Suprapubic skin (tissue), 3 donors: Measurements from ENCODE around the gene LRRC18.

Source experiments
- POLR2A ChIP-seq, 2 donors: fragments of 450-650 bp; IDR thresholded peaks; one replicate each; pipeline ENCODE4 v1.6.1; 2017; ENCODE audit warnings: antibody characterized with exemption in 2 of 2, mild to moderate bottlenecking in 2 of 2, moderate library complexity in 2 of 2
- TF ChIP-seq, protein P1 (sequence below), 2 donors: fragments of 200-600 bp in 1 of 2; fragments of 450-650 bp in 1 of 2; sonication (generic) in 1 of 2; IDR thresholded peaks; one replicate each; pipeline ENCODE4 v1.5.1; 2016 to 2019; ENCODE audit warnings: antibody characterized with exemption in 2 of 2, mild to moderate bottlenecking in 1 of 2, moderate library complexity in 1 of 2

DNA sequence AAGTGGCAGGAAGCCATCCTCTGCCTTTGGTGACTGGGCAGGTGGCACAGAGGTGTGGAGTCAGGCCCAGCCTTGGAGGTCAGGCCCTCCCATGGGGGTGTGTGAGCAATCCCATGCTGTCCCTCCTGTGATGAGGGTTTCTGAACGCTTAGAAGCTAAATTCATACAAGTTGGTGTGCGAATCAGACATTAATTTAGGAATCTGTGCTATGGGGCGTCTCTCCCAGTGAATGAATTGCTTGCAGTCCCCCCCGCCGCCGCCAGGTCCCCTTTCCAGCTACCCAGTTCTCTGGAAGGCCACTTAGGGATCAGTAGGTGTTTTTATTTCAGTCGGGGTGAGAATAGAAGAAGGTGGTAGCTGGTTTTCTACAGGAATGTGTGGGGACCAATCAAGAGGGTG is 37.5 kb downstream of the LRRC18 start:
- TF ChIP-seq, protein P1, sequence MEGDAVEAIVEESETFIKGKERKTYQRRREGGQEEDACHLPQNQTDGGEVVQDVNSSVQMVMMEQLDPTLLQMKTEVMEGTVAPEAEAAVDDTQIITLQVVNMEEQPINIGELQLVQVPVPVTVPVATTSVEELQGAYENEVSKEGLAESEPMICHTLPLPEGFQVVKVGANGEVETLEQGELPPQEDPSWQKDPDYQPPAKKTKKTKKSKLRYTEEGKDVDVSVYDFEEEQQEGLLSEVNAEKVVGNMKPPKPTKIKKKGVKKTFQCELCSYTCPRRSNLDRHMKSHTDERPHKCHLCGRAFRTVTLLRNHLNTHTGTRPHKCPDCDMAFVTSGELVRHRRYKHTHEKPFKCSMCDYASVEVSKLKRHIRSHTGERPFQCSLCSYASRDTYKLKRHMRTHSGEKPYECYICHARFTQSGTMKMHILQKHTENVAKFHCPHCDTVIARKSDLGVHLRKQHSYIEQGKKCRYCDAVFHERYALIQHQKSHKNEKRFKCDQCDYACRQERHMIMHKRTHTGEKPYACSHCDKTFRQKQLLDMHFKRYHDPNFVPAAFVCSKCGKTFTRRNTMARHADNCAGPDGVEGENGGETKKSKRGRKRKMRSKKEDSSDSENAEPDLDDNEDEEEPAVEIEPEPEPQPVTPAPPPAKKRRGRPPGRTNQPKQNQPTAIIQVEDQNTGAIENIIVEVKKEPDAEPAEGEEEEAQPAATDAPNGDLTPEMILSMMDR (IDR thresholded peaks at IDR 0.05): no peak
- TF ChIP-seq POLR2A (IDR thresholded peaks at IDR 0.05): no peak
